Hematopoietic multipotent progenitor cell (in vitro differentiated cells): ENCODE measurements around the gene USP22. TPM values are rescaled to one million over a fixed set of nuclear protein-coding genes. Genes with fewer than 3 reads are reported as not detected.
"Not testable (repeated sequence)": the region's sequence is repeated elsewhere in the genome, so short reads cannot be mapped to it uniquely, and the experiment has no call there.

Source experiments
- DNase-seq, 3 donors: peaks; one replicate each; pipeline ENCODE4 v3.0.0-alpha.2; 2011 to 2015; ENCODE audit warnings: low read depth in 2 of 3, low spot score in 2 of 3
- total RNA-seq: library from RNA; depleted of rRNA; stranded (reverse); fragments of >200 nt; gene quantifications from one replicate; pipeline ENCODE4 v1.2.3, GENCODE V29; 2012

The USP22 gene
- total RNA-seq, 1 donor: 331 TPM

- no peak for DNase-seq
Measured at GRCh38 chr17:20991276-20992037, 51.4 kb downstream of the USP22 start.

GRCh38 chr17:20989991-20990855, 52.6 kb downstream of the USP22 start:
- no peak for DNase-seq

- DNase-seq: no peak
Measured at GRCh38 chr17:20989481-20989880, 53.3 kb downstream of the USP22 start.

GRCh38 chr17:20988896-20989295, 53.9 kb downstream of the USP22 start:
- no peak for DNase-seq

- DNase-seq: no peak
Measured at GRCh38 chr17:20988001-20988636, 54.7 kb downstream of the USP22 start.

GRCh38 chr17:20987511-20987910, 55.3 kb downstream of the USP22 start:
- DNase-seq: no peak

GRCh38 chr17:20986767-20987510, 55.9 kb downstream of the USP22 start:
- no peak for DNase-seq

GRCh38 chr17:20983359-20983637, 59.5 kb downstream of the USP22 start:
- no peak for DNase-seq

- DNase-seq: no peak
Measured at GRCh38 chr17:20982589-20983358, 60.0 kb downstream of the USP22 start.

GRCh38 chr17:20981046-20981920, 61.5 kb downstream of the USP22 start:
- DNase-seq: no peak

GRCh38 chr17:20979792-20980083, 63.1 kb downstream of the USP22 start:
- peak in 1 of 3 donors; percentile 10 for DNase-seq

- DNase-seq: peak in 1 of 3 donors; percentile 14
Measured at GRCh38 chr17:20979007-20979791, 63.6 kb downstream of the USP22 start.

- not testable (repeated sequence) for DNase-seq
Measured at GRCh38 chr17:20977609-20978253, 65.1 kb downstream of the USP22 start.

- DNase-seq: no peak
Measured at GRCh38 chr17:20975566-20975965, 67.2 kb downstream of the USP22 start.

GRCh38 chr17:20970329-20970728, 72.5 kb downstream of the USP22 start:
- DNase-seq: no peak

GRCh38 chr17:20968913-20969616, 73.7 kb downstream of the USP22 start:
- DNase-seq: no peak

- DNase-seq: no peak
Measured at GRCh38 chr17:20967776-20968175, 75.0 kb downstream of the USP22 start.
